GM23338 (cell line): Measurements from ENCODE around the gene GRIP2. TPM values are rescaled to one million over a fixed set of nuclear protein-coding genes. Genes with fewer than 3 reads are reported as not detected.
A peak's percentile ranks its signal among the peaks of the same experiment; 100 is the strongest.

Experiments
- ATAC-seq: fragments of 200-7000 bp; cut with Tn5 transposase; 3 replicates; pipeline ENCODE4 v1.9.1; 2020
- DNase-seq: peaks from one replicate; pipeline ENCODE4 v3.0.0-alpha.2; 2015; ENCODE audit warnings: low spot score
- H2AFZ ChIP-seq: fragments of 200-600 bp; sonication (generic); 2 replicates; pipeline ENCODE4 v1.8.0; 2016; ENCODE audit warnings: antibody characterized with exemption, mild to moderate bottlenecking, moderate library complexity
- H3F3A ChIP-seq: fragments of 200-600 bp; sonication (generic); replicated peaks from 2 replicates; pipeline ENCODE4 v1.8.0; 2017; ENCODE audit warnings: antibody characterized with exemption, mixed run types, low read depth
- H3K27ac ChIP-seq: fragments of 200-600 bp; sonication (generic); 2 replicates; pipeline ENCODE4 v1.6.1; 2016; ENCODE audit warnings: low read depth
- H3K27me3 ChIP-seq: fragments of 200-600 bp; sonication (generic); 2 replicates; pipeline ENCODE4 v1.8.0; 2016; ENCODE audit warnings: mild to moderate bottlenecking, mixed run types, moderate library complexity; ENCODE audit not compliant: insufficient read depth
- H3K36me3 ChIP-seq: fragments of 200-600 bp; sonication (generic); 2 replicates; pipeline ENCODE4 v1.8.0; 2016; ENCODE audit warnings: mild to moderate bottlenecking; ENCODE audit not compliant: insufficient read depth
- H3K4me1 ChIP-seq: fragments of 200-600 bp; sonication (generic); 2 replicates; pipeline ENCODE4 v1.8.0; 2016; ENCODE audit warnings: mild to moderate bottlenecking, moderate library complexity; ENCODE audit not compliant: insufficient read depth
- H3K4me2 ChIP-seq: fragments of 200-600 bp; sonication (generic); 2 replicates; pipeline ENCODE4 v1.7.1; 2017; ENCODE audit warnings: mixed run types
- H3K4me3 ChIP-seq: fragments of 200-600 bp; sonication (generic); 2 replicates; pipeline ENCODE4 v1.6.1; 2016; ENCODE audit warnings: mixed run types
- H3K79me2 ChIP-seq: fragments of 200-600 bp; sonication (generic); replicated peaks from 2 replicates; pipeline ENCODE4 v1.8.0; 2017; ENCODE audit warnings: mild to moderate bottlenecking; ENCODE audit not compliant: insufficient read depth
- H3K9me2 ChIP-seq: fragments of 200-600 bp; sonication (generic); 2 replicates; pipeline ENCODE4 v1.8.0; 2017; ENCODE audit not compliant: insufficient read depth
- H4K20me1 ChIP-seq: fragments of 200-600 bp; sonication (generic); replicated peaks from 2 replicates; pipeline ENCODE4 v1.8.0; 2017; ENCODE audit warnings: mild to moderate bottlenecking; ENCODE audit not compliant: insufficient read depth
- H3K27ac Mint-ChIP-seq: 2 replicates; pipeline ENCODE4 v1.8.0; 2020; ENCODE audit warnings: inconsistent platforms, mild to moderate bottlenecking, moderate library complexity, mixed read lengths
- H3K27me3 Mint-ChIP-seq: 3 replicates; pipeline ENCODE4 v1.8.0; 2022; ENCODE audit warnings: low read depth, mild to moderate bottlenecking, moderate library complexity, mixed read lengths, inconsistent platforms; ENCODE audit not compliant: insufficient read depth, poor library complexity
- H3K36me3 Mint-ChIP-seq: 3 replicates; pipeline ENCODE4 v1.8.0; 2021; ENCODE audit warnings: low read depth, mild to moderate bottlenecking, inconsistent platforms, moderate library complexity, mixed read lengths
- H3K4me1 Mint-ChIP-seq: 3 replicates; pipeline ENCODE4 v1.8.0; 2020; ENCODE audit warnings: mild to moderate bottlenecking, inconsistent platforms, mixed read lengths
- H3K4me3 Mint-ChIP-seq: 3 replicates; pipeline ENCODE4 v1.8.0; 2021; ENCODE audit warnings: moderate library complexity, mild to moderate bottlenecking, inconsistent platforms, mixed read lengths
- H3K9me3 Mint-ChIP-seq: 3 replicates; pipeline ENCODE4 v1.8.0; 2020; ENCODE audit warnings: moderate library complexity, mild to moderate bottlenecking, inconsistent platforms, mixed read lengths
- CREB1 ChIP-seq: fragments of 250-450 bp; sonication (Bioruptor Pico); IDR thresholded peaks from 2 replicates; pipeline ENCODE4 v1.5.0; 2020; ENCODE audit warnings: low read depth, mild to moderate bottlenecking, moderate library complexity
- EZH2 ChIP-seq: fragments of 200-600 bp; sonication (generic); IDR thresholded peaks from one replicate; pipeline ENCODE4 v1.8.0; 2017; ENCODE audit warnings: antibody characterized with exemption, mild to moderate bottlenecking, low read depth; ENCODE audit not compliant: unreplicated experiment
- EZH2phosphoT487 ChIP-seq: fragments of 200-600 bp; sonication (generic); IDR thresholded peaks from one replicate; pipeline ENCODE4 v1.8.1; 2018; ENCODE audit warnings: antibody characterized with exemption; ENCODE audit not compliant: unreplicated experiment
- JUNB ChIP-seq: IDR thresholded peaks from one replicate; pipeline ENCODE4 v1.6.1; 2016; ENCODE audit warnings: antibody characterized with exemption; ENCODE audit not compliant: unreplicated experiment
- NANOG ChIP-seq: IDR thresholded peaks from 2 replicates; pipeline ENCODE4 v1.6.1; 2016; ENCODE audit warnings: antibody characterized with exemption, borderline replicate concordance
- POLR2AphosphoS5 ChIP-seq: IDR thresholded peaks from 2 replicates; pipeline ENCODE4 v1.6.1; 2016; ENCODE audit warnings: antibody characterized with exemption, low read depth
- STAT1 ChIP-seq: IDR thresholded peaks from one replicate; pipeline ENCODE4 v1.6.1; 2016; ENCODE audit warnings: antibody characterized with exemption; ENCODE audit not compliant: unreplicated experiment
- ZNF114 ChIP-seq: fragments of 250-450 bp; sonication (Bioruptor Pico); IDR thresholded peaks from 2 replicates; pipeline ENCODE4 v1.5.0; 2020; ENCODE audit warnings: mild to moderate bottlenecking, moderate library complexity
- ZNF331 ChIP-seq: fragments of 250-450 bp; sonication (Bioruptor Pico); IDR thresholded peaks from 2 replicates; pipeline ENCODE4 v1.5.0; 2020; ENCODE audit warnings: low read depth, mild to moderate bottlenecking, moderate library complexity
- polyA plus RNA-seq: library from polyadenylated mRNA; unstranded; fragments of >200 nt; fragmentation: Nextera tagmentation; extraction: Ambion mirVana; gene quantifications from 2 replicates; pipeline ENCODE4 v1.2.1, GENCODE V29; 2016
- total RNA-seq: library from RNA; depleted of rRNA; stranded (reverse); fragments of >200 nt; shearing (Covaris generic); gene quantifications from 2 replicates; pipeline ENCODE4 v1.2.3, GENCODE V29; 2014
- TF ChIP-seq, protein P1 (sequence below): IDR thresholded peaks from 2 replicates; pipeline ENCODE4 v1.6.1; 2016; ENCODE audit warnings: antibody characterized with exemption
- TF ChIP-seq, protein P2 (sequence below): IDR thresholded peaks from one replicate; pipeline ENCODE4 v1.6.1; 2018; ENCODE audit warnings: antibody characterized with exemption; ENCODE audit not compliant: unreplicated experiment
- TF ChIP-seq, protein P3 (sequence below), 2 experiments: fragments of 200-600 bp in 1 of 2; sonication (generic) in 1 of 2; conservative IDR thresholded peaks; 2 replicates each; pipeline versions ENCODE4 v1.5.1 to v1.6.1; 2016 to 2017; ENCODE audit warnings: antibody characterized with exemption in 2 of 2, low read depth in 2 of 2, mild to moderate bottlenecking in 2 of 2, moderate library complexity in 1 of 2
- TF ChIP-seq, protein P4 (sequence below): fragments of 250-450 bp; sonication (Bioruptor Pico); IDR thresholded peaks from 2 replicates; pipeline ENCODE4 v1.5.0; 2020; ENCODE audit warnings: mild to moderate bottlenecking, moderate library complexity

GRIP2 gene
- total and polyA plus RNA-seq, 2 experiments from 2014 or later = 3.6 to 5.8 TPM

DNA sequence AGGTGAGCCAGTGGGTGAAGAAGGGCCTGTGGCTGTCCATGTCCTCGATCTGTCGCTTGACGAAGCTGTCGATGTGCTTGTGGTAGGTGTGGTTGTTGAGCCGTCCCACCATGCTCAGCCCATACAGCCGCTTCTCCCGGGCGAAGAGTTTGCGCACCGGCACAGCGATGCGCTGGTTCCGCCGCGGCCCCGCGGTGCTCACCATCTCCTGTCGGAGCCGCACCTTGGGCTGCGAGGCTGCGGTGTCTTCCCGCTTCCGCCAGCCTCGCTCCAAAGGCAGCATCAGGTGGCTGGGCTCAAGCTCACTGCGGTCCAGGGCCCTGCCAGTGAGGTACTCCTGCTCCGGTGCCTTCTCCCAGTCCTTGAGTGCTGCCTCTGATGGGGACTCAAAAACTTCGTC, 34.0 kb upstream of the GRIP2 start:
- Histone ChIP-seq H3K9me2 (no peaks in the 10 kb centered on the region), H3K4me3 (no peak overlapping the region), H3K36me3 (no peaks in the 10 kb centered on the region), H3K4me1 (0 out of 2 replicates have a peak, but pooled peaks cover 5% of the 10 kb centered on the region), H4K20me1 (no peaks in the 10 kb centered on the region), H2AFZ (no peak overlapping the region), H3K79me2 (no peaks in the 10 kb centered on the region), H3F3A (no peaks in the 10 kb centered on the region), H3K27ac (no peak overlapping the region), H3K27me3 (no peaks in the 10 kb centered on the region), H3K4me2 (0 out of 2 replicates have a peak overlapping the region, but pooled peaks have one; percentile 31)
- DNase-seq = no peak
- H3K27ac Mint-ChIP-seq = no peak overlapping the region
- TF ChIP-seq, protein P1, sequence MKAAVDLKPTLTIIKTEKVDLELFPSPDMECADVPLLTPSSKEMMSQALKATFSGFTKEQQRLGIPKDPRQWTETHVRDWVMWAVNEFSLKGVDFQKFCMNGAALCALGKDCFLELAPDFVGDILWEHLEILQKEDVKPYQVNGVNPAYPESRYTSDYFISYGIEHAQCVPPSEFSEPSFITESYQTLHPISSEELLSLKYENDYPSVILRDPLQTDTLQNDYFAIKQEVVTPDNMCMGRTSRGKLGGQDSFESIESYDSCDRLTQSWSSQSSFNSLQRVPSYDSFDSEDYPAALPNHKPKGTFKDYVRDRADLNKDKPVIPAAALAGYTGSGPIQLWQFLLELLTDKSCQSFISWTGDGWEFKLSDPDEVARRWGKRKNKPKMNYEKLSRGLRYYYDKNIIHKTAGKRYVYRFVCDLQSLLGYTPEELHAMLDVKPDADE = no peak
- TF ChIP-seq, protein P2, sequence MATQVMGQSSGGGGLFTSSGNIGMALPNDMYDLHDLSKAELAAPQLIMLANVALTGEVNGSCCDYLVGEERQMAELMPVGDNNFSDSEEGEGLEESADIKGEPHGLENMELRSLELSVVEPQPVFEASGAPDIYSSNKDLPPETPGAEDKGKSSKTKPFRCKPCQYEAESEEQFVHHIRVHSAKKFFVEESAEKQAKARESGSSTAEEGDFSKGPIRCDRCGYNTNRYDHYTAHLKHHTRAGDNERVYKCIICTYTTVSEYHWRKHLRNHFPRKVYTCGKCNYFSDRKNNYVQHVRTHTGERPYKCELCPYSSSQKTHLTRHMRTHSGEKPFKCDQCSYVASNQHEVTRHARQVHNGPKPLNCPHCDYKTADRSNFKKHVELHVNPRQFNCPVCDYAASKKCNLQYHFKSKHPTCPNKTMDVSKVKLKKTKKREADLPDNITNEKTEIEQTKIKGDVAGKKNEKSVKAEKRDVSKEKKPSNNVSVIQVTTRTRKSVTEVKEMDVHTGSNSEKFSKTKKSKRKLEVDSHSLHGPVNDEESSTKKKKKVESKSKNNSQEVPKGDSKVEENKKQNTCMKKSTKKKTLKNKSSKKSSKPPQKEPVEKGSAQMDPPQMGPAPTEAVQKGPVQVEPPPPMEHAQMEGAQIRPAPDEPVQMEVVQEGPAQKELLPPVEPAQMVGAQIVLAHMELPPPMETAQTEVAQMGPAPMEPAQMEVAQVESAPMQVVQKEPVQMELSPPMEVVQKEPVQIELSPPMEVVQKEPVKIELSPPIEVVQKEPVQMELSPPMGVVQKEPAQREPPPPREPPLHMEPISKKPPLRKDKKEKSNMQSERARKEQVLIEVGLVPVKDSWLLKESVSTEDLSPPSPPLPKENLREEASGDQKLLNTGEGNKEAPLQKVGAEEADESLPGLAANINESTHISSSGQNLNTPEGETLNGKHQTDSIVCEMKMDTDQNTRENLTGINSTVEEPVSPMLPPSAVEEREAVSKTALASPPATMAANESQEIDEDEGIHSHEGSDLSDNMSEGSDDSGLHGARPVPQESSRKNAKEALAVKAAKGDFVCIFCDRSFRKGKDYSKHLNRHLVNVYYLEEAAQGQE = no peak
- TF ChIP-seq EZH2 = no peak
- TF ChIP-seq, protein P3, sequence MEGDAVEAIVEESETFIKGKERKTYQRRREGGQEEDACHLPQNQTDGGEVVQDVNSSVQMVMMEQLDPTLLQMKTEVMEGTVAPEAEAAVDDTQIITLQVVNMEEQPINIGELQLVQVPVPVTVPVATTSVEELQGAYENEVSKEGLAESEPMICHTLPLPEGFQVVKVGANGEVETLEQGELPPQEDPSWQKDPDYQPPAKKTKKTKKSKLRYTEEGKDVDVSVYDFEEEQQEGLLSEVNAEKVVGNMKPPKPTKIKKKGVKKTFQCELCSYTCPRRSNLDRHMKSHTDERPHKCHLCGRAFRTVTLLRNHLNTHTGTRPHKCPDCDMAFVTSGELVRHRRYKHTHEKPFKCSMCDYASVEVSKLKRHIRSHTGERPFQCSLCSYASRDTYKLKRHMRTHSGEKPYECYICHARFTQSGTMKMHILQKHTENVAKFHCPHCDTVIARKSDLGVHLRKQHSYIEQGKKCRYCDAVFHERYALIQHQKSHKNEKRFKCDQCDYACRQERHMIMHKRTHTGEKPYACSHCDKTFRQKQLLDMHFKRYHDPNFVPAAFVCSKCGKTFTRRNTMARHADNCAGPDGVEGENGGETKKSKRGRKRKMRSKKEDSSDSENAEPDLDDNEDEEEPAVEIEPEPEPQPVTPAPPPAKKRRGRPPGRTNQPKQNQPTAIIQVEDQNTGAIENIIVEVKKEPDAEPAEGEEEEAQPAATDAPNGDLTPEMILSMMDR (conservative IDR thresholded peaks at IDR 0.05; ENCODE audit: low read depth in 2 of 2) = no peak
- no peak for TF ChIP-seq POLR2AphosphoS5
- no peak for TF ChIP-seq ZNF331 (CRISPR knock-in tag)
- TF ChIP-seq ZNF114 (CRISPR knock-in tag) = no peak
- TF ChIP-seq NANOG = no peak
- TF ChIP-seq STAT1 = no peak
- TF ChIP-seq EZH2phosphoT487 = no peak
- no peak for TF ChIP-seq CREB1
- TF ChIP-seq, protein P4, sequence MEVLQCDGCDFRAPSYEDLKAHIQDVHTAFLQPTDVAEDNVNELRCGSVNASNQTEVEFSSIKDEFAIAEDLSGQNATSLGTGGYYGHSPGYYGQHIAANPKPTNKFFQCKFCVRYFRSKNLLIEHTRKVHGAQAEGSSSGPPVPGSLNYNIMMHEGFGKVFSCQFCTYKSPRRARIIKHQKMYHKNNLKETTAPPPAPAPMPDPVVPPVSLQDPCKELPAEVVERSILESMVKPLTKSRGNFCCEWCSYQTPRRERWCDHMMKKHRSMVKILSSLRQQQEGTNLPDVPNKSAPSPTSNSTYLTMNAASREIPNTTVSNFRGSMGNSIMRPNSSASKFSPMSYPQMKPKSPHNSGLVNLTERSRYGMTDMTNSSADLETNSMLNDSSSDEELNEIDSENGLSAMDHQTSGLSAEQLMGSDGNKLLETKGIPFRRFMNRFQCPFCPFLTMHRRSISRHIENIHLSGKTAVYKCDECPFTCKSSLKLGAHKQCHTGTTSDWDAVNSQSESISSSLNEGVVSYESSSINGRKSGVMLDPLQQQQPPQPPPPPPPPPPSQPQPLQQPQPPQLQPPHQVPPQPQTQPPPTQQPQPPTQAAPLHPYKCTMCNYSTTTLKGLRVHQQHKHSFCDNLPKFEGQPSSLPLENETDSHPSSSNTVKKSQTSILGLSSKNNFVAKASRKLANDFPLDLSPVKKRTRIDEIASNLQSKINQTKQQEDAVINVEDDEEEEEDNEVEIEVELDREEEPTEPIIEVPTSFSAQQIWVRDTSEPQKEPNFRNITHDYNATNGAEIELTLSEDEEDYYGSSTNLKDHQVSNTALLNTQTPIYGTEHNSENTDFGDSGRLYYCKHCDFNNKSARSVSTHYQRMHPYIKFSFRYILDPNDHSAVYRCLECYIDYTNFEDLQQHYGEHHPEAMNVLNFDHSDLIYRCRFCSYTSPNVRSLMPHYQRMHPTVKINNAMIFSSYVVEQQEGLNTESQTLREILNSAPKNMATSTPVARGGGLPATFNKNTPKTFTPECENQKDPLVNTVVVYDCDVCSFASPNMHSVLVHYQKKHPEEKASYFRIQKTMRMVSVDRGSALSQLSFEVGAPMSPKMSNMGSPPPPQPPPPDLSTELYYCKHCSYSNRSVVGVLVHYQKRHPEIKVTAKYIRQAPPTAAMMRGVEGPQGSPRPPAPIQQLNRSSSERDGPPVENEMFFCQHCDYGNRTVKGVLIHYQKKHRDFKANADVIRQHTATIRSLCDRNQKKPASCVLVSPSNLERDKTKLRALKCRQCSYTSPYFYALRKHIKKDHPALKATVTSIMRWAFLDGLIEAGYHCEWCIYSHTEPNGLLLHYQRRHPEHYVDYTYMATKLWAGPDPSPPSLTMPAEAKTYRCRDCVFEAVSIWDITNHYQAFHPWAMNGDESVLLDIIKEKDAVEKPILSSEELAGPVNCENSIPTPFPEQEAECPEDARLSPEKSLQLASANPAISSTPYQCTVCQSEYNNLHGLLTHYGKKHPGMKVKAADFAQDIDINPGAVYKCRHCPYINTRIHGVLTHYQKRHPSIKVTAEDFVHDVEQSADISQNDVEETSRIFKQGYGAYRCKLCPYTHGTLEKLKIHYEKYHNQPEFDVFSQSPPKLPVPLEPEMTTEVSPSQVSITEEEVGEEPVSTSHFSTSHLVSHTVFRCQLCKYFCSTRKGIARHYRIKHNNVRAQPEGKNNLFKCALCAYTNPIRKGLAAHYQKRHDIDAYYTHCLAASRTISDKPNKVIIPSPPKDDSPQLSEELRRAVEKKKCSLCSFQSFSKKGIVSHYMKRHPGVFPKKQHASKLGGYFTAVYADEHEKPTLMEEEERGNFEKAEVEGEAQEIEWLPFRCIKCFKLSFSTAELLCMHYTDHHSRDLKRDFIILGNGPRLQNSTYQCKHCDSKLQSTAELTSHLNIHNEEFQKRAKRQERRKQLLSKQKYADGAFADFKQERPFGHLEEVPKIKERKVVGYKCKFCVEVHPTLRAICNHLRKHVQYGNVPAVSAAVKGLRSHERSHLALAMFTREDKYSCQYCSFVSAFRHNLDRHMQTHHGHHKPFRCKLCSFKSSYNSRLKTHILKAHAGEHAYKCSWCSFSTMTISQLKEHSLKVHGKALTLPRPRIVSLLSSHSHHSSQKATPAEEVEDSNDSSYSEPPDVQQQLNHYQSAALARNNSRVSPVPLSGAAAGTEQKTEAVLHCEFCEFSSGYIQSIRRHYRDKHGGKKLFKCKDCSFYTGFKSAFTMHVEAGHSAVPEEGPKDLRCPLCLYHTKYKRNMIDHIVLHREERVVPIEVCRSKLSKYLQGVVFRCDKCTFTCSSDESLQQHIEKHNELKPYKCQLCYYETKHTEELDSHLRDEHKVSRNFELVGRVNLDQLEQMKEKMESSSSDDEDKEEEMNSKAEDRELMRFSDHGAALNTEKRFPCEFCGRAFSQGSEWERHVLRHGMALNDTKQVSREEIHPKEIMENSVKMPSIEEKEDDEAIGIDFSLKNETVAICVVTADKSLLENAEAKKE (CRISPR knock-in tag) = no peak
- TF ChIP-seq JUNB = no peak
- ATAC-seq = peak; percentile 19; the same call in 2 of the 3 replicates
- peaks cover 8% of the 10 kb centered on the region; the same call in 2 of the 3 replicates for H3K36me3 Mint-ChIP-seq
- H3K4me1 Mint-ChIP-seq = peaks cover 18% of the 10 kb centered on the region
- peaks cover 12% of the 10 kb centered on the region; the same call in 2 of the 3 replicates for H3K9me3 Mint-ChIP-seq
- no peak overlapping the region for H3K4me3 Mint-ChIP-seq
- H3K27me3 Mint-ChIP-seq = peaks cover 2% of the 10 kb centered on the region
